ENCODE data around the gene CCDC28B. TPM values are rescaled to one million over a fixed set of nuclear protein-coding genes. Genes with fewer than 3 reads are reported as not detected.
"Not testable (repeated sequence)": the region's sequence is repeated elsewhere in the genome, so short reads cannot be mapped to it uniquely, and the experiment has no call there.

Gene CCDC28B
- total RNA-seq, 3 donors from 2014 or later (not counting 1 experiment from before 2014, with no cell fraction given): 19.3 to 30.6 (median 19.8) TPM

- 72% methylated on average over 2 of the region's 3 CpGs for WGBS (ENCODE audit: insufficient coverage)
- Histone ChIP-seq H3K36me3 (ENCODE audit: control insufficient read depth, insufficient read depth, low read length) (peaks cover 68% of the 10 kb centered on the region), H3K27ac (ENCODE audit: low read length) (no peak overlapping the region), H3K27me3 (ENCODE audit: control insufficient read depth, insufficient read depth, low read length) (no peaks in the 10 kb centered on the region), H3K4me1 (ENCODE audit: control insufficient read depth, insufficient read depth, low read length) (no peaks in the 10 kb centered on the region), H3K9me3 (ENCODE audit: control insufficient read depth, insufficient read depth, low read length) (no peaks in the 10 kb centered on the region), H3K4me3 (ENCODE audit: low read length) (no peak overlapping the region)
- no peaks in the 10 kb centered on the region for H3K27me3 Mint-ChIP-seq (ENCODE audit: low read depth in 2 of 2)
- H3K36me3 Mint-ChIP-seq: peaks cover 42% of the 10 kb centered on the region
- no peaks in the 10 kb centered on the region for H3K9me3 Mint-ChIP-seq
- DNase-seq: no peak
- TF ChIP-seq CTCF (IDR thresholded peaks at IDR 0.05): no peak
- ATAC-seq: no peak
- no peak overlapping the region for H3K27ac Mint-ChIP-seq
- intact Hi-C loops (cut with micrococcal nuclease): no loop called here
- H3K4me3 Mint-ChIP-seq: no peak overlapping the region
- H3K4me1 Mint-ChIP-seq: peaks cover 0 to 6% of the 10 kb centered on the region in 2 donors
Observed at GRCh38 chr1:32159189-32159588, 41.2 kb upstream of the CCDC28B start.

- no peaks in the 10 kb centered on the region for H3K9me3 ChIP-seq (ENCODE audit: control insufficient read depth, insufficient read depth, low read length)
- 100% methylated on average over 1 of the region's 2 CpGs for WGBS (ENCODE audit: insufficient coverage)
- Mint-ChIP-seq H3K9me3 (no peaks in the 10 kb centered on the region), H3K27me3 (ENCODE audit: low read depth in 2 of 2) (no peaks in the 10 kb centered on the region), H3K4me1 (no peaks in the 10 kb centered on the region), H3K4me3 (no peak overlapping the region), H3K36me3 (peaks cover 27% of the 10 kb centered on the region), H3K27ac (peak overlapping the region in 1 of 2 donors; percentile 26)
- H3K27me3 ChIP-seq (ENCODE audit: control insufficient read depth, insufficient read depth, low read length): no peaks in the 10 kb centered on the region
- peaks cover 69% of the 10 kb centered on the region for H3K36me3 ChIP-seq (ENCODE audit: control insufficient read depth, insufficient read depth, low read length)
- no peak for TF ChIP-seq CTCF (IDR thresholded peaks at IDR 0.05)
- ATAC-seq: no peak
- intact Hi-C loops (cut with micrococcal nuclease): no loop called here
- H3K4me1 ChIP-seq (ENCODE audit: control insufficient read depth, insufficient read depth, low read length): no peaks in the 10 kb centered on the region
- H3K4me3 ChIP-seq (ENCODE audit: low read length): no peak overlapping the region
- DNase-seq: no peak
- no peak overlapping the region for H3K27ac ChIP-seq (ENCODE audit: low read length)
Observed at GRCh38 chr1:32163405-32163804, 37.0 kb upstream of the CCDC28B start.

GRCh38 chr1:32165633-32166032, 34.8 kb upstream of the CCDC28B start:
- intact Hi-C loops (cut with micrococcal nuclease); H3K4me3 ChIP-seq (ENCODE audit: low read length): not testable (repeated sequence)
- WGBS (ENCODE audit: insufficient coverage): 96% methylated on average over 10 of the region's 10 CpGs

GRCh38 chr1:32170991-32171390, 29.4 kb upstream of the CCDC28B start:
- no peak for TF ChIP-seq CTCF (IDR thresholded peaks at IDR 0.05)
- Mint-ChIP-seq H3K4me3 (no peak overlapping the region), H3K9me3 (no peaks in the 10 kb centered on the region), H3K27ac (no peak overlapping the region), H3K27me3 (ENCODE audit: low read depth in 2 of 2) (no peaks in the 10 kb centered on the region), H3K4me1 (peaks cover 0 to 5% of the 10 kb centered on the region in 2 donors), H3K36me3 (peaks cover 16% of the 10 kb centered on the region)
- WGBS (ENCODE audit: insufficient coverage): 96% methylated on average over 3 of the region's 4 CpGs
- Histone ChIP-seq H3K4me1 (ENCODE audit: control insufficient read depth, insufficient read depth, low read length) (no peaks in the 10 kb centered on the region), H3K4me3 (ENCODE audit: low read length) (no peak overlapping the region), H3K9me3 (ENCODE audit: control insufficient read depth, insufficient read depth, low read length) (no peaks in the 10 kb centered on the region), H3K36me3 (ENCODE audit: control insufficient read depth, insufficient read depth, low read length) (peaks cover 54% of the 10 kb centered on the region), H3K27me3 (ENCODE audit: control insufficient read depth, insufficient read depth, low read length) (no peaks in the 10 kb centered on the region), H3K27ac (ENCODE audit: low read length) (no peak overlapping the region)
- ATAC-seq (no peak), DNase-seq (no peak)
- intact Hi-C loops (cut with micrococcal nuclease): no loop called here

More at GRCh38 chr1:32165633-32166032, 34.8 kb upstream of the CCDC28B start:
- DNase-seq; H3K4me1 ChIP-seq (ENCODE audit: control insufficient read depth, insufficient read depth, low read length); H3K27me3 Mint-ChIP-seq (ENCODE audit: low read depth in 2 of 2); ATAC-seq; H3K9me3 ChIP-seq (ENCODE audit: control insufficient read depth, insufficient read depth, low read length); H3K4me1 Mint-ChIP-seq; H3K9me3 Mint-ChIP-seq; H3K27ac Mint-ChIP-seq; H3K27ac ChIP-seq (ENCODE audit: low read length); H3K27me3 ChIP-seq (ENCODE audit: control insufficient read depth, insufficient read depth, low read length); H3K4me3 Mint-ChIP-seq: not testable (repeated sequence)
- peaks cover 67% of the 10 kb centered on the region for H3K36me3 ChIP-seq (ENCODE audit: control insufficient read depth, insufficient read depth, low read length)
- H3K36me3 Mint-ChIP-seq: peaks cover 26% of the 10 kb centered on the region
